GM12878 (cell line): ENCODE results near the gene DUT. TPM values are rescaled to one million over a fixed set of nuclear protein-coding genes. Genes with fewer than 3 reads are reported as not detected.

Source experiments
- ATAC-seq: fragments of 200-7000 bp; cut with Tn5 transposase; 3 replicates; pipeline ENCODE4 v1.9.1; 2020; ENCODE audit warnings: mild to moderate bottlenecking, moderate library complexity
- BruUV-seq: library from RNA; stranded (reverse); fragments of 400-500 nt; replicated peaks from 2 replicates; lab custom pipeline; 2021; lab: Mats Ljungman, UMichigan
- CTCF ChIA-PET: fragments of 300-600 bp; sonication (Branson Sonifier 250); formaldehyde crosslinking; extraction: SDS; loops from one replicate; lab custom pipeline; 2021; ENCODE audit warnings: inconsistent platforms; lab: Yijun Ruan, JAX
- POLR2A ChIA-PET: fragments of 350-600 bp; formaldehyde crosslinking; extraction: SDS; loops from one replicate; lab custom pipeline; 2021; ENCODE audit warnings: inconsistent platforms; lab: Charles Lee
- RAD21 ChIA-PET: fragments of 300-600 bp; sonication (Branson Sonifier 250); formaldehyde crosslinking; loops from one replicate; lab custom pipeline; 2023; ENCODE audit warnings: antibody characterized with exemption; ENCODE audit not compliant: unreplicated experiment; lab: Charles Lee
- SMC1A ChIA-PET: fragments of 300-600 bp; sonication (Branson Sonifier 250); formaldehyde crosslinking; loops from one replicate; lab custom pipeline; 2023; ENCODE audit not compliant: unreplicated experiment, uncharacterized antibody; lab: Charles Lee
- DNase-seq: peaks from one replicate; pipeline ENCODE4 v3.0.0-alpha.2; 2011; ENCODE audit warnings: low read depth, low spot score
- FAIRE-seq: peaks from 3 replicates; lab custom pipeline; 2011; peaks lifted over from hg19 to GRCh38; lab: Jason Lieb, UNC
- H2AFZ ChIP-seq: 2 replicates; pipeline ENCODE4 v1.6.0; 2011; ENCODE audit warnings: low read depth, low read length, control low read depth; ENCODE audit not compliant: control insufficient read depth
- H3K27ac ChIP-seq: 2 replicates; pipeline ENCODE4 v1.5.1; 2011; ENCODE audit warnings: control low read depth; ENCODE audit not compliant: control insufficient read depth, insufficient read depth
- H3K27me3 ChIP-seq, 2 experiments: replicated peaks in 1 of 2; 2 replicates each; pipeline versions ENCODE4 v1.6.0 to v1.6.1; 2011; ENCODE audit warnings: low read length in 1 of 2; ENCODE audit not compliant: control insufficient read depth in 2 of 2, insufficient read depth in 2 of 2
- H3K36me3 ChIP-seq, 2 experiments: 2 replicates each; pipeline ENCODE4 v1.5.1; 2011; ENCODE audit warnings: low read length in 1 of 2; ENCODE audit not compliant: control insufficient read depth in 2 of 2, insufficient read depth in 2 of 2
- H3K4me1 ChIP-seq: 2 replicates; pipeline ENCODE4 v1.6.1; 2011; ENCODE audit warnings: mild to moderate bottlenecking, low read length, moderate library complexity, mixed read lengths; ENCODE audit not compliant: control insufficient read depth, insufficient read depth
- H3K4me2 ChIP-seq: 2 replicates; pipeline ENCODE4 v1.6.0; 2011; ENCODE audit warnings: control low read depth; ENCODE audit not compliant: control insufficient read depth, insufficient read depth
- H3K4me3 ChIP-seq: fragments of 200-600 bp; sonication (generic); 2 replicates; pipeline ENCODE4 v1.5.1; 2016
- H3K79me2 ChIP-seq: 2 replicates; pipeline ENCODE4 v1.6.0; 2011; ENCODE audit warnings: low read length; ENCODE audit not compliant: control insufficient read depth, insufficient read depth
- H3K9ac ChIP-seq: 2 replicates; pipeline ENCODE4 v1.8.0; 2011; ENCODE audit warnings: low read length, control low read depth, mixed read lengths; ENCODE audit not compliant: control insufficient read depth, insufficient read depth
- H3K9me3 ChIP-seq: replicated peaks from 3 replicates; pipeline ENCODE4 v1.5.1; 2011; ENCODE audit warnings: mild to moderate bottlenecking, low read length; ENCODE audit not compliant: control insufficient read depth, insufficient read depth
- H4K20me1 ChIP-seq: 2 replicates; pipeline ENCODE4 v1.6.0; 2011; ENCODE audit not compliant: control insufficient read depth, insufficient read depth
- BCL11A ChIP-seq: IDR thresholded peaks from 2 replicates; pipeline ENCODE4 v1.6.1; 2011; ENCODE audit warnings: low read depth, low read length
- CBFB ChIP-seq: IDR thresholded peaks from 2 replicates; pipeline ENCODE4 v1.6.1; 2016; ENCODE audit warnings: antibody characterized with exemption, low read depth
- DPF2 ChIP-seq: fragments of 450-650 bp; IDR thresholded peaks from 2 replicates; pipeline ENCODE4 v1.6.1; 2017; ENCODE audit warnings: mild to moderate bottlenecking
- ETV6 ChIP-seq, 2 experiments: fragments of 450-650 bp in 1 of 2; IDR thresholded peaks in 1 of 2; conservative IDR thresholded peaks in 1 of 2; 2 replicates each; pipeline ENCODE4 v1.6.1; 2014; ENCODE audit warnings: antibody characterized with exemption in 1 of 2, borderline replicate concordance in 1 of 2, low read depth in 1 of 2, mild to moderate bottlenecking in 1 of 2, moderate library complexity in 1 of 2
- MTA3 ChIP-seq: IDR thresholded peaks from 2 replicates; pipeline ENCODE4 v1.6.1; 2012; ENCODE audit warnings: low read length, inconsistent platforms, borderline replicate concordance
- NR2C1 ChIP-seq: fragments of 450-650 bp; IDR thresholded peaks from 2 replicates; pipeline ENCODE4 v1.6.1; 2017; ENCODE audit warnings: antibody characterized with exemption, mild to moderate bottlenecking, moderate library complexity
- SREBF1 ChIP-seq: IDR thresholded peaks from 2 replicates; pipeline ENCODE4 v1.6.1; 2012; ENCODE audit warnings: mild to moderate bottlenecking, low read length
- TCF12 ChIP-seq: IDR thresholded peaks from 2 replicates; pipeline ENCODE4 v1.6.1; 2011; ENCODE audit warnings: low read depth, mild to moderate bottlenecking, low read length
- YBX1 ChIP-seq: fragments of 450-650 bp; IDR thresholded peaks from 2 replicates; pipeline ENCODE4 v1.6.1; 2016; ENCODE audit warnings: antibody characterized with exemption
- ZNF207 ChIP-seq: fragments of 450-650 bp; IDR thresholded peaks from 2 replicates; pipeline ENCODE4 v1.6.1; 2014; ENCODE audit warnings: antibody characterized with exemption, mild to moderate bottlenecking, borderline replicate concordance
- ZNF622 ChIP-seq: fragments of 450-650 bp; IDR thresholded peaks from 2 replicates; pipeline ENCODE4 v1.6.1; 2017; ENCODE audit warnings: mild to moderate bottlenecking, inconsistent platforms
- WGBS: methylation state at CpG from one replicate; pipeline ENCODE4 v1.1.6; 2016; ENCODE audit warnings: low lambda C conversion rate; ENCODE audit not compliant: insufficient replicate concordance, insufficient coverage; ENCODE audit errors: missing lambda C conversion rate; 5-methylcytosine and 5-hydroxymethylcytosine counted together
- in situ Hi-C: fragments of 300-500 bp; cut with MboI; formaldehyde crosslinking; loops from 9 replicates; pipeline ENCODE4 v1.14.3; 2018; ENCODE audit warnings: mixed read lengths
- intact Hi-C: fragments of 100-400 bp; cut with micrococcal nuclease; formaldehyde crosslinking; loops from one replicate; pipeline ENCODE4 v1.14.2; 2022; ENCODE audit not compliant: unreplicated experiment
- polyA plus RNA-seq, 11 experiments: library from polyadenylated mRNA; depleted of rRNA in 4 of 11; unstranded in 6 of 11; stranded (reverse) in 5 of 11; fragments of >200 nt; fragmentation: Nextera tagmentation in 4 of 11; fragmentation: Illumina TruSeq in 1 of 11; extraction: Ambion mirVana in 4 of 11; extraction: Trizol in 1 of 11; gene quantifications; 1 replicate in 1 of 11; 2 replicates in 10 of 11; pipeline versions ENCODE4 v1.2.1 to v1.2.3, GENCODE V29; 2011 to 2016; ENCODE audit warnings: inconsistent platforms in 2 of 11, missing spikeins in 2 of 11, low read depth in 1 of 11
- total RNA-seq, 4 experiments: library from RNA; depleted of rRNA in 3 of 4; stranded (reverse); fragments of >200 nt in 3 of 4; fragmentation: Illumina TruSeq in 1 of 4; extraction: Trizol in 1 of 4; gene quantifications; 2 replicates each; pipeline versions ENCODE4 v1.2.1 to v1.2.3, GENCODE V29; 2013 to 2021
- TF ChIP-seq, protein P1 (sequence below): IDR thresholded peaks from 2 replicates; pipeline ENCODE4 v1.6.1; 2012; ENCODE audit warnings: mild to moderate bottlenecking, low read depth, low read length
- TF ChIP-seq, protein P2 (sequence below), 3 experiments: IDR thresholded peaks in 2 of 3; conservative IDR thresholded peaks in 1 of 3; 2 replicates each; pipeline ENCODE4 v1.5.1; 2011; ENCODE audit warnings: low read depth in 3 of 3, low read length in 3 of 3, mild to moderate bottlenecking in 3 of 3, control low read depth in 2 of 3, moderate library complexity in 2 of 3, inconsistent platforms in 1 of 3, mixed read lengths in 1 of 3; ENCODE audit not compliant: control insufficient read depth in 2 of 3, insufficient read depth in 1 of 3; ENCODE audit errors: extremely low read depth in 1 of 3
- TF ChIP-seq, protein P3 (sequence below): fragments of 150-350 bp; IDR thresholded peaks from 2 replicates; pipeline ENCODE4 v1.6.1; 2014; ENCODE audit warnings: mild to moderate bottlenecking, low read depth, low read length

The DUT gene
- total and polyA plus RNA-seq, 10 of the 15 experiments (the other 5 are each of a cell fraction or from before 2014, with no cell fraction given) = 20.1 to 452 (median 149) TPM

DNA sequence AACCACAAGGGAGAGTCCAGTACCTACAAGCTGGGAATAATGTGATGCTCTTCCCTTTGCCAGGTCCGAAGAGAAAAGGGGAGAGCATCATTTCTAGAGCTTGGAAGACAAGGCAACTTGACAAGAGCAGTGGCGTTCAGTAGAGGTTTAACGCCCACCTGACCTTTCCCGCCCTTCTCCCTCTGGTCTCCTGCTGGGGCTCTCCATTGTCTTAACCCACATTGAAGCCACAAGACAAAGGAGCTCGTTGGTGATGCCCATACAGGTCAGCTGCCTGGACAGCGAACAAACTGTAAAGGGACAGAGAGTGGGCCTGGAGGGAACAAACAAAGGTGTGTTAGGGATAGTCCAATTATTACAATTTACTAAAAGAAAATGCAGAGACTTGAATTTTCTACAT, 13.1 kb upstream of the DUT start:
- CTCF ChIA-PET = interaction anchor here (1.3 to 1.6 kb wide), 2 partner anchors 11 to 28 kb away, joined by 3 read pairs; no protein-coding TSS in a partner anchor
- DNase-seq = no peak

More for the DNA sequence above, 13.1 kb upstream of the DUT start:
- ChIA-PET POLR2A (no interaction called here), SMC1A (interaction anchor here (0.6 kb wide), 1 partner anchor 173 kb away, joined by 3 read pairs; no protein-coding TSS in a partner anchor), RAD21 (no interaction called here)
- Histone ChIP-seq H3K79me2 (no peaks in the 10 kb centered on the region), H3K4me3 (no peak overlapping the region), H4K20me1 (no peaks in the 10 kb centered on the region), H3K27ac (no peak overlapping the region), H3K4me1 (no peaks in the 10 kb centered on the region), H3K36me3 (no peaks in the 10 kb centered on the region), H3K9ac (no peak overlapping the region), H3K9me3 (no peaks in the 10 kb centered on the region), H3K27me3 (no peaks in the 10 kb centered on the region; a peak in 1 of 4 replicates), H3K4me2 (no peak overlapping the region), H2AFZ (no peak overlapping the region)
- TF ChIP-seq, protein P1, sequence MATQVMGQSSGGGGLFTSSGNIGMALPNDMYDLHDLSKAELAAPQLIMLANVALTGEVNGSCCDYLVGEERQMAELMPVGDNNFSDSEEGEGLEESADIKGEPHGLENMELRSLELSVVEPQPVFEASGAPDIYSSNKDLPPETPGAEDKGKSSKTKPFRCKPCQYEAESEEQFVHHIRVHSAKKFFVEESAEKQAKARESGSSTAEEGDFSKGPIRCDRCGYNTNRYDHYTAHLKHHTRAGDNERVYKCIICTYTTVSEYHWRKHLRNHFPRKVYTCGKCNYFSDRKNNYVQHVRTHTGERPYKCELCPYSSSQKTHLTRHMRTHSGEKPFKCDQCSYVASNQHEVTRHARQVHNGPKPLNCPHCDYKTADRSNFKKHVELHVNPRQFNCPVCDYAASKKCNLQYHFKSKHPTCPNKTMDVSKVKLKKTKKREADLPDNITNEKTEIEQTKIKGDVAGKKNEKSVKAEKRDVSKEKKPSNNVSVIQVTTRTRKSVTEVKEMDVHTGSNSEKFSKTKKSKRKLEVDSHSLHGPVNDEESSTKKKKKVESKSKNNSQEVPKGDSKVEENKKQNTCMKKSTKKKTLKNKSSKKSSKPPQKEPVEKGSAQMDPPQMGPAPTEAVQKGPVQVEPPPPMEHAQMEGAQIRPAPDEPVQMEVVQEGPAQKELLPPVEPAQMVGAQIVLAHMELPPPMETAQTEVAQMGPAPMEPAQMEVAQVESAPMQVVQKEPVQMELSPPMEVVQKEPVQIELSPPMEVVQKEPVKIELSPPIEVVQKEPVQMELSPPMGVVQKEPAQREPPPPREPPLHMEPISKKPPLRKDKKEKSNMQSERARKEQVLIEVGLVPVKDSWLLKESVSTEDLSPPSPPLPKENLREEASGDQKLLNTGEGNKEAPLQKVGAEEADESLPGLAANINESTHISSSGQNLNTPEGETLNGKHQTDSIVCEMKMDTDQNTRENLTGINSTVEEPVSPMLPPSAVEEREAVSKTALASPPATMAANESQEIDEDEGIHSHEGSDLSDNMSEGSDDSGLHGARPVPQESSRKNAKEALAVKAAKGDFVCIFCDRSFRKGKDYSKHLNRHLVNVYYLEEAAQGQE = no peak
- no peak for TF ChIP-seq TCF12
- no peak for TF ChIP-seq ZNF207
- TF ChIP-seq BCL11A = no peak
- no peak for TF ChIP-seq DPF2
- no peak for TF ChIP-seq MTA3
- no peak for TF ChIP-seq ETV6 (conservative IDR thresholded peaks at IDR 0.05 in 1 of 2, IDR thresholded peaks at IDR 0.05 in 1 of 2; ENCODE audit: borderline replicate concordance in 1 of 2, low read depth in 1 of 2)
- TF ChIP-seq ZNF622 = no peak
- no peak for TF ChIP-seq NR2C1
- TF ChIP-seq SREBF1 = no peak
- TF ChIP-seq, protein P2, sequence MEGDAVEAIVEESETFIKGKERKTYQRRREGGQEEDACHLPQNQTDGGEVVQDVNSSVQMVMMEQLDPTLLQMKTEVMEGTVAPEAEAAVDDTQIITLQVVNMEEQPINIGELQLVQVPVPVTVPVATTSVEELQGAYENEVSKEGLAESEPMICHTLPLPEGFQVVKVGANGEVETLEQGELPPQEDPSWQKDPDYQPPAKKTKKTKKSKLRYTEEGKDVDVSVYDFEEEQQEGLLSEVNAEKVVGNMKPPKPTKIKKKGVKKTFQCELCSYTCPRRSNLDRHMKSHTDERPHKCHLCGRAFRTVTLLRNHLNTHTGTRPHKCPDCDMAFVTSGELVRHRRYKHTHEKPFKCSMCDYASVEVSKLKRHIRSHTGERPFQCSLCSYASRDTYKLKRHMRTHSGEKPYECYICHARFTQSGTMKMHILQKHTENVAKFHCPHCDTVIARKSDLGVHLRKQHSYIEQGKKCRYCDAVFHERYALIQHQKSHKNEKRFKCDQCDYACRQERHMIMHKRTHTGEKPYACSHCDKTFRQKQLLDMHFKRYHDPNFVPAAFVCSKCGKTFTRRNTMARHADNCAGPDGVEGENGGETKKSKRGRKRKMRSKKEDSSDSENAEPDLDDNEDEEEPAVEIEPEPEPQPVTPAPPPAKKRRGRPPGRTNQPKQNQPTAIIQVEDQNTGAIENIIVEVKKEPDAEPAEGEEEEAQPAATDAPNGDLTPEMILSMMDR (IDR thresholded peaks at IDR 0.05 in 2 of 3, conservative IDR thresholded peaks at IDR 0.05 in 1 of 3; ENCODE audit: control insufficient read depth in 2 of 3, extremely low read depth in 1 of 3, insufficient read depth in 1 of 3, low read depth in 3 of 3, low read length in 3 of 3) = no peak
- TF ChIP-seq YBX1 = no peak
- no peak for TF ChIP-seq CBFB
- TF ChIP-seq, protein P3, sequence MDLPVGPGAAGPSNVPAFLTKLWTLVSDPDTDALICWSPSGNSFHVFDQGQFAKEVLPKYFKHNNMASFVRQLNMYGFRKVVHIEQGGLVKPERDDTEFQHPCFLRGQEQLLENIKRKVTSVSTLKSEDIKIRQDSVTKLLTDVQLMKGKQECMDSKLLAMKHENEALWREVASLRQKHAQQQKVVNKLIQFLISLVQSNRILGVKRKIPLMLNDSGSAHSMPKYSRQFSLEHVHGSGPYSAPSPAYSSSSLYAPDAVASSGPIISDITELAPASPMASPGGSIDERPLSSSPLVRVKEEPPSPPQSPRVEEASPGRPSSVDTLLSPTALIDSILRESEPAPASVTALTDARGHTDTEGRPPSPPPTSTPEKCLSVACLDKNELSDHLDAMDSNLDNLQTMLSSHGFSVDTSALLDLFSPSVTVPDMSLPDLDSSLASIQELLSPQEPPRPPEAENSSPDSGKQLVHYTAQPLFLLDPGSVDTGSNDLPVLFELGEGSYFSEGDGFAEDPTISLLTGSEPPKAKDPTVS = no peak
- 53% methylated on average over 6 of the region's 6 CpGs for WGBS
- intact Hi-C loops (no loop called here), in situ Hi-C loops (no loop called here)
- BruUV-seq = no TSS peak
- ATAC-seq (no peak), FAIRE-seq (no peak)
